Testis (tissue), 2 donors: Measurements from ENCODE around the gene PI4KA.

ENCODE experiments used
- POLR2A ChIP-seq: fragments of 450-650 bp; IDR thresholded peaks from one replicate; pipeline ENCODE4 v1.6.1; 2017; ENCODE audit warnings: antibody characterized with exemption, mild to moderate bottlenecking, moderate library complexity
- TF ChIP-seq, protein P1 (sequence below), 3 experiments: fragments of 450-650 bp in 2 of 3; fragments of 200-600 bp in 1 of 3; sonication (generic) in 1 of 3; IDR thresholded peaks; one replicate each; pipeline ENCODE4 v1.5.1; 2016 to 2019; ENCODE audit warnings: antibody characterized with exemption in 3 of 3, mild to moderate bottlenecking in 2 of 3, moderate library complexity in 1 of 3

DNA sequence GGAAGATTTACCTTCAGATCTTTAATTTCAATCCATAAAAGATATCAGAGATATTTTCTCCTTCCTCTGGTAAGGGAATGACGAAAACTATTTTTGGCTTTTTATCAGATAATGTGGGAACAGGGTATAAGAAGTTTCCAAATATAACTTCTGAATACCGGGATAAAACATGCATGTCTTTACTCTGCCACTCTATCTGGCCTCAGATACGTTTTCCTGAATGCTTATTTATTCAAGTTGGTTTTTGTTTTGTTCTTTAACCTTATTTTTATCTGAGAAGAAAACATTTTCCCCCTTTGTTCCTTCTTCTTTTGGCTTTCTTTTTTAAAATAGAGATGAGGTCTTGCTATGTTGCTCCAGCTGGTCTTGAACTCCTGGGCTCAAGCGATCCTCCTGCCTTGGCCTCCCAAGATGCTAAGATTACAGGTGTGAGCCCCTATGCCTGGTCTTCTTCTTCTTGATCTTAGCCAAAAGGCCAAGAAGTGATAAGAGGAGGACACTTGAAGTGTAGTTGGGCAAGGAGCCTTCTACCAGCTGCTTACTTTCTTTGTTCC lies 83.2 kb downstream of the PI4KA start:
- TF ChIP-seq, protein P1, sequence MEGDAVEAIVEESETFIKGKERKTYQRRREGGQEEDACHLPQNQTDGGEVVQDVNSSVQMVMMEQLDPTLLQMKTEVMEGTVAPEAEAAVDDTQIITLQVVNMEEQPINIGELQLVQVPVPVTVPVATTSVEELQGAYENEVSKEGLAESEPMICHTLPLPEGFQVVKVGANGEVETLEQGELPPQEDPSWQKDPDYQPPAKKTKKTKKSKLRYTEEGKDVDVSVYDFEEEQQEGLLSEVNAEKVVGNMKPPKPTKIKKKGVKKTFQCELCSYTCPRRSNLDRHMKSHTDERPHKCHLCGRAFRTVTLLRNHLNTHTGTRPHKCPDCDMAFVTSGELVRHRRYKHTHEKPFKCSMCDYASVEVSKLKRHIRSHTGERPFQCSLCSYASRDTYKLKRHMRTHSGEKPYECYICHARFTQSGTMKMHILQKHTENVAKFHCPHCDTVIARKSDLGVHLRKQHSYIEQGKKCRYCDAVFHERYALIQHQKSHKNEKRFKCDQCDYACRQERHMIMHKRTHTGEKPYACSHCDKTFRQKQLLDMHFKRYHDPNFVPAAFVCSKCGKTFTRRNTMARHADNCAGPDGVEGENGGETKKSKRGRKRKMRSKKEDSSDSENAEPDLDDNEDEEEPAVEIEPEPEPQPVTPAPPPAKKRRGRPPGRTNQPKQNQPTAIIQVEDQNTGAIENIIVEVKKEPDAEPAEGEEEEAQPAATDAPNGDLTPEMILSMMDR (IDR thresholded peaks at IDR 0.05): no peak
- TF ChIP-seq POLR2A: no peak
